GM18507 (cell line): Measurements from ENCODE around the gene PRKAB1.

Experiments
- DNase-seq: peaks from one replicate; pipeline ENCODE4 v3.0.0; 2011; ENCODE audit warnings: low read depth; ENCODE audit not compliant: insufficient read length; ENCODE audit errors: extremely low spot score
- FAIRE-seq: peaks from 2 replicates; lab custom pipeline; 2011; peaks lifted over from hg19 to GRCh38; lab: Jason Lieb, UNC

Gene PRKAB1

GRCh38 chr12:119659289-119659897 is 8.5 kb upstream of the PRKAB1 start:
- DNase-seq (no peak), FAIRE-seq (peak; percentile 63)

- DNase-seq (no peak), FAIRE-seq (no peak)
Measured at GRCh38 chr12:119660076-119660475, 7.9 kb upstream of the PRKAB1 start.

- DNase-seq = no peak
Measured at GRCh38 chr12:119661882-119662281, 6.1 kb upstream of the PRKAB1 start.

GRCh38 chr12:119664642-119665041 is 3.3 kb upstream of the PRKAB1 start:
- DNase-seq (no peak), FAIRE-seq (no peak)

More at GRCh38 chr12:119661882-119662281, 6.1 kb upstream of the PRKAB1 start:
- no peak for FAIRE-seq

- FAIRE-seq = no peak
- DNase-seq = no peak
Measured at GRCh38 chr12:119665164-119665929, 2.6 kb upstream of the PRKAB1 start.

- FAIRE-seq (peak; percentile 9), DNase-seq (no peak)
Measured at GRCh38 chr12:119666226-119666795, 1.6 kb upstream of the PRKAB1 start.

GRCh38 chr12:119666900-119667576 is 895 bp upstream of the PRKAB1 start:
- no peak for DNase-seq
- peak; percentile 78 for FAIRE-seq

- FAIRE-seq (no peak), DNase-seq (no peak)
Measured at GRCh38 chr12:119668324-119668841, 450 bp downstream of the PRKAB1 start.

GRCh38 chr12:119669744-119670472 is 2.0 kb downstream of the PRKAB1 start:
- DNase-seq = no peak
- FAIRE-seq = no peak

- no peak for DNase-seq
- no peak for FAIRE-seq
Measured at GRCh38 chr12:119671070-119671469, 3.1 kb downstream of the PRKAB1 start.

GRCh38 chr12:119672194-119672593 is 4.3 kb downstream of the PRKAB1 start:
- no peak for DNase-seq
- FAIRE-seq = no peak

- no peak for FAIRE-seq
- DNase-seq = no peak
Measured at GRCh38 chr12:119673634-119674033, 5.7 kb downstream of the PRKAB1 start.

GRCh38 chr12:119674560-119674959 is 6.6 kb downstream of the PRKAB1 start:
- no peak for DNase-seq
- no peak for FAIRE-seq

- no peak for FAIRE-seq
- DNase-seq = no peak
Measured at GRCh38 chr12:119676022-119676421, 8.1 kb downstream of the PRKAB1 start.

- no peak for FAIRE-seq
- no peak for DNase-seq
Measured at GRCh38 chr12:119676573-119676972, 8.6 kb downstream of the PRKAB1 start.

- FAIRE-seq (no peak), DNase-seq (no peak)
Measured at GRCh38 chr12:119678459-119678858, 10.5 kb downstream of the PRKAB1 start.

- FAIRE-seq = no peak
- DNase-seq = no peak
Measured at GRCh38 chr12:119679081-119679480, 11.1 kb downstream of the PRKAB1 start.

- DNase-seq (no peak), FAIRE-seq (no peak)
Measured at GRCh38 chr12:119679490-119679889, 11.6 kb downstream of the PRKAB1 start.

- FAIRE-seq = no peak
- DNase-seq = no peak
Measured at GRCh38 chr12:119681111-119681510, 13.2 kb downstream of the PRKAB1 start.
